ENCODE data around the gene PSAP.

PSAP gene

GRCh38 chr10:71806704-71807556 lies 44.1 kb downstream of the PSAP start:
- no peak for DNase-seq

DNA sequence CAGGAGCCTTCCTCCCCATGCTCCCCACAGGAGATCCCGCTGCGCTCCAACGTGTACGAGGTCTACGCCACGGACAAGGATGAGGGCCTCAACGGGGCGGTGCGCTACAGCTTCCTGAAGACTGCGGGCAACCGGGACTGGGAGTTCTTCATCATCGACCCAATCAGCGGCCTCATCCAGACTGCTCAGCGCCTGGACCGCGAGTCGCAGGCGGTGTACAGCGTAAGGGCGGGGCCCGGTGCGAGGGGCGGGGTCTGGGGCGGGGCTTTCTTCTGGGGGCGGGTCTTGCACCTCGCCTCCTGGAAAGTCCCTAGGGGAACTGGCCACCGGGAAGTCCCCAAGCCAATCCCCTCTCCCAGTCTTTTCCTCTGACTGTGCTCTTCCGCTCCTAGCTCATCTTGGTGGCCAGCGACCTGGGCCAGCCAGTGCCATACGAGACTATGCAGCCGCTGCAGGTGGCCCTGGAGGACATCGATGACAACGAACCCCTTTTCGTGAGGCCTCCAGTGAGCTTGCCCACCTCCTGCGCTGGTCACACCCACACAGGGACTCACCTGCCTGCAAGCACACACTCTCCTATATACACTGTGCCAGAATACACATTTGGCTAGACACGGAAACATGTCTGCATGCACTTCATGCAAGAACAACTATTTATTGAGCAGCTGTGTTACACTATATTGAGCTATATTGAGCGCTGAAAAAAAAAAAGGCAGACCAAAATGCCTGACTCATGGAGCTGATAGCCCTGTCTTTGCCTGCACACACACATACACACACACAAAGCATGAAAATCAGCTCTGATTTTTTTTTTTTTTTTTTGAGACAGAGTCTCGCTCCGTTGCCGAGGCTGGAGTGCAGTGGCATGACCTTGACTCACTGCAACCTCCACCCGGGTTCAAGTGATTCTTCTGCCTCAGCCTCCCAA lies 45.0 kb downstream of the PSAP start:
- DNase-seq, result no peak

DNA sequence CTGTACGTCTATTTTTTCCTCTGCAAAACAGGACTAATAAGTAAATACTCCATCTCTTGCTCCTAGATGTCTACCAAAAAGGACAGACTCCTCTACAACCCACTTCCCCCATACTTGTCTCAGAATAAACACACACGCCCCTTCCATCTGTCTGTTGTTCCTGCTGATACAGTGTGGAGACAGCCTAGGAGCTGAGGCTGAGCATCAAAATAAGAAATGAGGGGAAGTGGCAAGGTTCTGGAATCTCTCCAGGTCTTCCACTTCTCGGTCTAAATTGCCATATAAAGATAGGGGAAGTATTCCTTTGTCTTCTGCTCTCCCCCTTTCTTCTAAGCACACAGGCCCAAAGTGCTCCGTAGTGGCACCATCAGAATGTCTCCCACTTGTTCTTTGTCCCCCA lies 47.0 kb downstream of the PSAP start:
- no peak for DNase-seq

DNA sequence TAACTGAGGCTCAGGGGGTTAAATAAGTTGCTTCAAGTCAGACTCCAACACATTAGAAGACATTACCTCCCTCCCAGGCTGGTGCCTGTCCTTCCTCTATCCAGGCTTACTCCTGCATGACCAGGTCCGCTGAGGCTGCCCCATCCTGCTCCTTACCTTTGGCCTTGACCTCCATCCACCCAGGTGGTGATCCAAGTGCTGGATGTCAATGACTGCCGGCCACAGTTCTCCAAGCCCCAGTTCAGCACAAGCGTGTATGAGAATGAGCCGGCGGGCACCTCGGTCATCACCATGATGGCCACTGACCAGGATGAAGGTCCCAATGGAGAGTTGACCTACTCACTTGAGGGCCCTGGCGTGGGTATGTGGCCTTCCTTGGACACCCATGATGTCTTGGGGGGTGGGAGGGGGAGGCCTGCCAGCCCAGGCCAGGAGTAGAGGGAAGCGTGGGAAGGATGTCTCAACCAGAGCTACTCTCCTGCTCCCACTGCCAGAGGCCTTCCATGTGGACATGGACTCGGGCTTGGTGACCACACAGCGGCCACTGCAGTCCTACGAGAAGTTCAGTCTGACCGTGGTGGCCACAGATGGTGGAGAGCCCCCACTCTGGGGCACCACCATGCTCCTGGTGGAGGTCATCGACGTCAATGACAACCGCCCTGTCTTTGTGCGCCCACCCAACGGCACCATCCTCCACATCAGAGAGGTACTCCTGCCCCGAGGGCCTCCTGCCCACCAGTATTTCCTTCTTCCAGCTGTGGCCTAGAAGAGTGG lies 48.1 kb downstream of the PSAP start:
- DNase-seq, result no peak

DNA sequence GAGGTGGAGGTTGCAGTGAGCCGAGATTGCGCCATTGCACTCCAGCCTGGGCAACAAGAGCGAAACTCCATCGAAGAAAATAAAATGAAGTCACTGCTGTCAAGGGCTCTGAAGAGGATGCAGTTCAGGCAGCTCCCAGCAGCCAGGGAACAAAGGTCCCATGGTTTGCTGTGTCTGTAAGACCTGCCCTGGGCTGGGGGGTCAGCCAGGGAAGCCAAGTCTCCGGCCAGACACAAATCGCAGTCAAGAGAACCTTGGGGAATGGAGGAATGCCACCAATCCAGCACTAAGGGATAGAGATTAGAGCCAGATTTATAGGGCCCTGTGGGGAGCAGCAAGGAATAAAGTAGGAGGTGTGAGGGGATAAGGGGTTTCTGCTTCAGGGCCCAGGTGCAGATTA lies 48.8 kb downstream of the PSAP start:
- DNase-seq, result no peak

GRCh38 chr10:71801361-71801760 lies 49.7 kb downstream of the PSAP start:
- no peak for DNase-seq

DNA sequence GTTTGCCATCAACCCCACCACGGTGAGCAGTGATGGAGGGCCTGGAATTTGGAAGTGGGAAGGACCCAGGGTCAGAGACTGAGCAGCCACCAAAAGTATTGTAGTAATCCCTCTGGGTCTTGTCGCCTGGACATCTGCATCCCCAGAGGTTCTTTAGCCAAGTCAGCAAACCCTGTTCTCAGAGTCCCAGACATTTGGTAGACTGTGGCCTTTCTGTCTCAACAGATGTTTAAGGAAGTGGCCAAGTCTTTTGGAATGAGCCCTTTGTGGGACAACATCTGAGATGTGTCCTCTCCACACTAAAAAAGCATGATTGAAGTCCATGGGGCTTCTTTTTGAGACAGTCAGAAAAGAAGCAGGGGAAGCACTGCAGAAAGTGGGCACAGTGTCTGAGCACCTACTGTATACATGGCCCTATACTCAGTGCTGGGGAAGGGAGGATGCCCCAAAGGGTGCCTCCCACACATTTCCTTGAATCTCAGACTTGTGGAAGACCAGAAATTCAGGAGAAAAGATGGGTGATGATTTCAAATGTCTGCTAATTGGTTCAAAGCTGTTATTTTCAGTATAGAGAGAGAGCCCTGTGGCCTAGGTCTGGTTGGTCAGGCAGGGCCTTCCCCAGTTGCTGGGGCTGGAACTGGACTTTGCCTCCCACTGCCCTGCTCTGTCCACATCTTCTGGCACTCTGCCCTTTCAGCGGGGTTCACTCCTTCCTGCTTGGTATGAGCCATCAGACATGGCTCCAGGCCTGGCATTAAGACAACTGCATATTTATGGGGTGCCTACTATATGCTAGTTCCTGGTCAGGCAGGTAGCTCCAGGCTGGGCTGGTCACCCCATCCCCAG lies 51.2 kb downstream of the PSAP start:
- no peak for DNase-seq

GRCh38 chr10:71799112-71799511 lies 51.9 kb downstream of the PSAP start:
- no peak for DNase-seq

- DNase-seq, result no peak
Measured at GRCh38 chr10:71798308-71798624, 52.8 kb downstream of the PSAP start.

- no peak for DNase-seq
Measured at GRCh38 chr10:71797533-71798307, 53.3 kb downstream of the PSAP start.

GRCh38 chr10:71796749-71797405 lies 54.2 kb downstream of the PSAP start:
- no peak for DNase-seq

- DNase-seq, result no peak
Measured at GRCh38 chr10:71795248-71795647, 55.8 kb downstream of the PSAP start.

DNA sequence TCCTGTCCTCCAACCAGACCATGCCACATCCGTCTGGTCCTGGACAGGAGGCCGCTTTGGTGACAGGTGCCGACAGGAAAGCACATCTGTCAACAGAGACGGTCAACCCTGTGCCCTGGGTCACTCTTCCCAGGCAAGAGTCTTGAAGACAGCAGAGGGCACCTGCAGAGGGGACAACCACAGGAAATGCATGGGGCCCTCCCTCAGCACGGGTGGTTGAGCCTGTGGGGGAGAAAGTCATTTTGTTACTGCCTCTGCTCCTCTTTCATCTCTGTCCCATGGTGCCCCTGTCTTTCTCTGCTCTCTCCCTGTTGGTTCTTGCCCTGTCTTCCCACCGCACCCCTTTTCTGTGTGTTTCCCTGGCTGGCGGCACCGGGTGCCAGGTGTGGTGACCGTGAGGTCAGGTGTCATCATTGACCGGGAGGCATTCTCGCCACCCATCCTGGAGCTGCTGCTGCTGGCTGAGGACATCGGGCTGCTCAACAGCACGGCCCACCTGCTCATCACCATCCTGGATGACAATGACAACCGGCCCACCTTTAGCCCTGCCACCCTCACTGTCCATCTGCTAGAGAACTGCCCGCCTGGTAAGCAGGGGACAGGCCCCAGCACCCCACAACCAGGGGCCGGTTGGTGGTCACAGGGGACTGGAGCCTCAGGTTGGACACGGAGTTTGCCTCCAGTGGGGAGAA lies 60.2 kb downstream of the PSAP start:
- DNase-seq, result no peak

- no peak for DNase-seq
Measured at GRCh38 chr10:71789871-71790270, 61.2 kb downstream of the PSAP start.

GRCh38 chr10:71788954-71789353 lies 62.1 kb downstream of the PSAP start:
- DNase-seq, result no peak

GRCh38 chr10:71784679-71785272 lies 66.3 kb downstream of the PSAP start:
- DNase-seq, result no peak

- no peak for DNase-seq
Measured at GRCh38 chr10:71783917-71784678, 67.0 kb downstream of the PSAP start.

DNA sequence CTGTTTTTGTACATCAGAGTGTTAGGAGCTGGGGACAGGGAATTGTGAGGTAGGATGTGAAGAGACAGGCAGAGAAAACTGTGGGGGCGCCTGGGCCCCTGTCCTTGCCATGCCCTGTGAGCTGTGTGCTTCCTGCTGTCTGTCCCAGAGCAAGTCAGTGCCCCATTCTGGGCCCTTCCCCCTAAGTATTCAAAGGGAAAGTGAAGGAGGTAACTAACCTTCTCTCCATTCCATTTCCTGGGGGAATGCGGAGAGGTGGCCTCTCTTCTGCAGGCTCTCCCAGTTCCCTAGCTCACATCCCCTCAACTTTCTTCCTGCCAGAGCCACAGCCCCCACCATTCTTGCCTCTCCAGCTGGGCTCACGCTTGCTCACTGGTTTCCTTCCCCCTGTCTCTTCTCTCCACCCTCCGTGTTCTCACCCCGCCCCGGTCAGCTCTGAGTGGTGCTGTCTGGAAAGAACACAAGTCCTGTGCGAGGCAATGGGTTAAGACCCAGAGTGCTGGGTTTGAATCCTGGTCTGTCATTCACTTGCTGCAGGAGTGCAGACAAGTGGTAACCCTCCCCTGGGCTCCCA lies 68.0 kb downstream of the PSAP start:
- DNase-seq, result no peak

All from stimulated activated CD4-positive, alpha-beta T cell treated with anti-CD3 and anti-CD28 coated beads, Interleukin-12 subunit alpha, Interleukin-12 subunit beta, amount 100 ng/mL, for 4 hours (primary cell).